HG02571 (cell line): ENCODE measurements around the gene SPINT4.
"Not testable (repeated sequence)": the region's sequence is repeated elsewhere in the genome, so short reads cannot be mapped to it uniquely, and the experiment has no call there.

ENCODE experiments used
- ATAC-seq: cut with Tn5 transposase; IDR thresholded peaks from one replicate; pipeline ENCODE4 v1.9.1; 2021; ENCODE audit warnings: mild to moderate bottlenecking, moderate library complexity; ENCODE audit not compliant: unreplicated experiment

Gene SPINT4

DNA sequence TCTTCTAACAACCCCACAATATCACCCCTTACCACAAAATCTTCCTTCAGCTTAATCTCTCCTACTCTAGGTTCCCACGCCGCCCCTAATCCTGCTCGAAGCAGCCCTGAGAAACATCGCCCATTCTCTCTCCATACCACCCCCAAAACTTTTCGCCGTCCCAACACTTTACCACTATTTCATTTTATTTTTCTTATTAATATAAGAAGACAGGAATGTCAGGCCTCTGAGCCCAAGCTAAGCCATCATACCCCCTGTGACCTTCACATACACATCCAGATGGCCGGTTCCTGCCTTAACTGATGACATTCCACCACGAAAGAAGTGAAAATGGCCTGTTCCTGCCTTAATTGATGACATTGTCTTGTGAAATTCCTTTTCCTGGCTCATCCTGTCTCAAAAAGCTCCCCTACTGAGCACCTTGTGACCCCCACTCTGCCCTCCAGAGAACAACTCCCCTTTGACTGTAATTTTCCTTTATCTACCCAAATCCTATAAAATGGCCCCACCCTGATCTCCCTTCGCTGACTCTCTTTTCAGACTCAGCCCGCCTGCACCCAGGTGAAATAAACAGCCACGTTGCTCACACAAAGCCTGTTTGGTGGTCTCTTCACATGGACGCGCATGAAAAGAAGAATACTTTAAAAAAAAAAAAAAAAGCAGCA, 42.6 kb downstream of the SPINT4 start:
- ATAC-seq, result not testable (repeated sequence)

DNA sequence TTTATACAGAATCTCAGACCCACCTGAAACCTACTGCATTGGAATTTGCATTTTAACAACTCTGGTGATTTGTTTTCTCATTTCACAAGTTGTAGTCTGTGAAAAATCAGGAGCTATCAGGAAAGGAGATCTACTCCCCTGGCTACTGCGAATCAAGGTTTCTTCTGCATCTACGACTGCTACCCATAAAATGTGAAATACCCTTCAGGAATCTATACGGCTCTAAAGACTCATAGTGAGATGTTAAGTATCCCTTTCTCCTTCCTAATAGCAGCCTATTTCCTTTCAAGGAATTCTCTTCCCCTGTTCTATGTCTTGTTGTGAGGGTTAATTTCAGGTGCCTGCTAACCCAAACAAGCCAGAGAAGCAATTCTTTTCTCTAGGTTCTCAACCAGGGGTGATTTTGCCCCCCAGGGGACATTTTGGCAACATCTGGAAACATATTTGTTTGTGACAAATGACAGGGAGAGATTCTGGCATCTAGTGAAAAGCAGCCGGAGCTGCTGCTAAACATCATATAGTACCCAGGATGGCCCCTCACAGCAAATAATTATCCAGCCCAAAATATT, 43.2 kb downstream of the SPINT4 start:
- ATAC-seq, result no peak

DNA sequence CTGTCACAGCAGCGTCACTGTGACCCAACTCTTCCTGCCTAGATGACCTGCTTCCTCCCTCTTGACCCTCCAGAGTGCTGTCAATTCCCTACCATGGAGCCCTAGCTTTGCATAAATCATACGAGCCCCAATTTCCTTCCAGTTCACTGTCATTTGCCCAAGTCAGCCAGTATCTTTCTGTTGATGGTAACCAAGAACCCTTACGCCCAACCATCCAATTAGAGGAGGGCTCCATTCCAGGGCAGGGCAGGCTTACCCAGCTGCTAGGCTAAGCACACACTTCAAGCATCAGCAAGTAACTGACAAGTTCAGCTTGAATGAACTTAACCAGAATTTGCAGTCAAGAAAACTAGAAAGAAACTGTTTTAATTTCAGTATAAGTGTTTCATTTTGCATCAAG, 43.8 kb downstream of the SPINT4 start:
- ATAC-seq, result no peak

DNA sequence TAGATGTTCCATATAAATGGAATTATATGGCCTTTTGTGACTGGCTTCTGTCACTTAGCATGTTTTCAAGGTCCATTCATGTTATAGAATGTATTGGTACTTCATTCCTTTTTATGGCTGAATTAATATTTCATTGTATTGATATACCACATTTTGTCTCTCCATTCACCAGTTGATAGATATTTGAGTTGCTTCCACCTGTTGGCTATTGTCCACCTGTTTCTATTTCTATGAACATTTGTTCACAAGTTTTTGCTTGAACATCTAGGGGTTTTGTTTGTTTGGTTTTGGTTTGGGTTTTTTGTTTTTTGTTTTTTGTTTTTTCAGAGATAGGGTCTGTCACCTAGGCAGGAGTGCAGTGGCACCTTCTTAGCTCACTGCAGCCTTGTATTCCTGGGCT, 46.3 kb downstream of the SPINT4 start:
- no peak for ATAC-seq

DNA sequence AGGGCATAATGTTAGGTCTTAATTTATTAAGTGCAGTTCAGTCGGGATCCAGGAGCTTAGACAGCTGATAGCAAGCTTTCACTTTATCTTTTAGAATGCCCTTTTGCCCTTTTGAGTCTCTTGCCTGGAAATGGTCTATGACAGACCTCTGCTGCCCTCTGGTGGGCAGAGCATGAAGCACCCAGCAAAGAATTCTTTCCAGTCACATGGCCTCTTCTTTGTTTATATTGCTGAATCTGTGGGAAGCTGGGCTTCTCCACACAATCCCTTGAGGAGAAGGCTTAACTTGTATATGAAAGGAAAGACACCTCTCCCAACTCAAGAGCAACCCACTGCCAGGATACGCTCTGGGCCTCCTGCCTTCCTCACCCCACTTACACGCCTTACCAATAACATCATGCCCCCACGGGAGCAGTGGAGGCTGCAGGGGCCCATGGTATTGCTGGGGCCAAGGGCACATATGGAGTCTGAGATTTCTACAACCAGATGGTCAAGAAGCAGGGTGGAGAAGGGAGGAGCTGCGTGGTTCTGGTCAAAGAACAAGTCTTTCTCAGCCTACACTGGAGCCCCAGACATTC, 49.1 kb downstream of the SPINT4 start:
- ATAC-seq, result no peak

DNA sequence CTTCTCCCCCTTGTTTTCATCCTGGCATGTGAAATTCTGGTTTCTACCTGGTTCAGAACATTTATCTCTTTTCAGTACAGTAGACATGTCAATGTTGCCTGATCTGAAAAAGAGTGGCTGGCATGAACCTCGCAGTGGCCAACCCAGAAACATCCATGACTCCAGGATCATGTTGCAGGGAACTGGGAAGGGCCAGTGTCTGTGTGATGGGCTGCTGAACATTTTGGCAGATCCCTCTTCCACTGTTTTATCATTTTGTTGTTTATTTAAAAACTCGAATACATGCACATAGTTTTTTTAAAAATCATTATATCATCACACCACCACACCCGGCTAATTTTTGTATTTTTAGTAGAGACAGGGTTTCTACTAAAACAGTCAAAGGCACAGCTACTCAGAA, 50.5 kb downstream of the SPINT4 start:
- no peak for ATAC-seq

DNA sequence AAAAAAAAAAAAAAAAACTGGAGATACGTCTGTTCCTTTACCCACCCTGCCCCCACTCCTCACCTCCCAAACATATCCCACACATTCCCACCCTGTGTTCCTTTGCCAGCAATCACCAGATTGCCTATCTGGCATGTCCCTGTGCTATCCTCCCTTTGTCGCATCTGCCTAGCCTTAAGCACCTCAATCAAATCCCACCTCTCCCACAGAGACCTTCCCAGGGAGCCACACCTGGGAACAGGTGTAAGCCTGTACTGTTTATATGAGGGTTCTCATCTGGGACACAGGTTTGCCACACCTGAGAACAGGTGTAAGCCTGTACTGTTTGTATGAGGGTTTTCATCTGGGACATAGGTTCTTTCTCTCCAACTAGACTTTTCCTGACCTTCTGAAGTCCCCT, 52.8 kb downstream of the SPINT4 start:
- no peak for ATAC-seq

DNA sequence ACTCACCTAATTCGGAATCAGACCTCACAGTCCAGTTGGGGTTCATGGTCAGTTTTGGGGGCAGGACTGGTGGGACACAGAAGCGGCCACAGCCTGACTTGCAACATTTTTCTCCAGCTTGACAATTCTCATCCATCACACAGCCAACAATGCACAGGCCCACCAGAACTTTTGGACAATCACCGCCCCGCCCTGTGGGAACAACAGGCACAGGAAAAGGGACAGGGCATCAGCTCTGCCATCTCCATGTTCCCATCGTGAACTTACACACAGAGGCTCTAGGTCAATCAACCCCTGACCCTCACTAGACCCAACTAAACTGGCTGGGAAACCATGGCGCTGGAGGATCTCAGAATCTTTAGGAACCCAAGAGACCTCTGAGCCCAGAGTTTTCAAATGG, 53.3 kb downstream of the SPINT4 start:
- ATAC-seq, result no peak
